Esophagus squamous epithelium (tissue), 5 donors: Measurements from ENCODE around the gene FASTKD1. TPM values are rescaled to one million over a fixed set of nuclear protein-coding genes. Genes with fewer than 3 reads are reported as not detected.
"Not testable (repeated sequence)": the region's sequence is repeated elsewhere in the genome, so short reads cannot be mapped to it uniquely, and the experiment has no call there.

Experiments
- DNase-seq: peaks from one replicate; lab custom pipeline; 2025; lab: John Stamatoyannopoulos, UW
- H3K27ac ChIP-seq, 4 donors: fragments of 200-600 bp; sonication (generic); one replicate each; pipeline ENCODE4 v1.5.1; 2016 to 2019; ENCODE audit warnings: mild to moderate bottlenecking in 1 of 4
- H3K27me3 ChIP-seq, 4 donors: fragments of 200-600 bp; sonication (generic); 1 replicate in 3 of 4; 2 replicates in 1 of 4; pipeline versions ENCODE4 v1.5.1 to v1.6.0; 2017 to 2021; ENCODE audit warnings: antibody characterized with exemption in 1 of 4
- H3K36me3 ChIP-seq, 3 donors: fragments of 200-600 bp; sonication (generic); one replicate each; pipeline ENCODE4 v1.5.1; 2016 to 2019
- H3K4me1 ChIP-seq, 3 donors: fragments of 200-600 bp; sonication (generic); one replicate each; pipeline ENCODE4 v1.5.1; 2017 to 2019
- H3K4me3 ChIP-seq, 4 donors: fragments of 200-600 bp; sonication (generic); 1 replicate in 3 of 4; 2 replicates in 1 of 4; pipeline ENCODE4 v1.5.1; 2016 to 2019; ENCODE audit warnings: mild to moderate bottlenecking in 2 of 4, moderate library complexity in 1 of 4
- H3K9me3 ChIP-seq, 3 donors: fragments of 200-600 bp; sonication (generic); one replicate each; pipeline ENCODE4 v1.5.1; 2016 to 2019
- CTCF ChIP-seq, 6 experiments: fragments of 450-650 bp in 4 of 6; fragments of 200-600 bp in 2 of 6; sonication (generic) in 2 of 6; IDR thresholded peaks; one replicate each; pipeline ENCODE4 v1.5.1; 2016 to 2019; ENCODE audit warnings: antibody characterized with exemption in 6 of 6, mild to moderate bottlenecking in 4 of 6, moderate library complexity in 4 of 6
- POLR2A ChIP-seq, 4 donors: fragments of 450-650 bp; IDR thresholded peaks; one replicate each; pipeline ENCODE4 v1.6.1; 2017; ENCODE audit warnings: antibody characterized with exemption in 4 of 4, mild to moderate bottlenecking in 4 of 4, moderate library complexity in 3 of 4
- WGBS, 2 donors: methylation state at CpG; one replicate each; pipeline ENCODE4 v1.1.5; 2018; 5-methylcytosine and 5-hydroxymethylcytosine counted together
- intact Hi-C: fragments of 100-400 bp; cut with DNase I; formaldehyde crosslinking; loops from one replicate; pipeline ENCODE4 v1.15.0; 2022
- total RNA-seq, 4 donors: library from RNA; depleted of rRNA; stranded (reverse); fragments of >200 nt; gene quantifications; one replicate each; pipeline ENCODE4 v1.1.0, GENCODE V29; 2016
- donor health status: DM: yes; HTN: yes; CAD: no.

FASTKD1 gene
- total RNA-seq, 4 donors from 2014 or later: 15.8 to 36.7 (median 25.9) TPM

DNA sequence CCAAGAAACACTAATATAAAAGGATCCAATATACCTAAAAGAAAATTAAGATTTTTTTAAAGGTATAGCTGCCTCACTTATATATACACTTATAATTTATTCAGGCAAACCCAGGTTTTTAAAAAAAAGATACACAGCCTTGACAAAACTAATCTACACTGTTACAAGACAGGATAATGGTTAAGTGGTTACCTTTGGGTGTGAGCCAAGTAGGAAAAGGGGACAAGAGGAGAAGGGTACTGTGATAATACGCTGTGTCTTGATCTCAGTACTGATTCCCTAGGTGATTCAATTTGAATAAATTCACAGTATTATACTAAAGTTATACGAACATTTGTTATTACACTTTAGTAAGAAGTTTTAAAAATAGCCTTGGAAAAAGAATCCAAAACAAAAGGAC is 33.5 kb downstream of the FASTKD1 start:
- intact Hi-C loops: no loop called here
- Histone ChIP-seq H3K27me3 (no peaks in the 10 kb centered on the region), H3K36me3 (peaks cover 0 to 90% (median 0%) of the 10 kb centered on the region in 3 donors), H3K9me3 (no peaks in the 10 kb centered on the region), H3K4me1 (no peaks in the 10 kb centered on the region), H3K4me3 (no peak overlapping the region), H3K27ac (no peak overlapping the region)
- DNase-seq: no peak
- TF ChIP-seq POLR2A (IDR thresholded peaks at IDR 0.05) (no peak), CTCF (IDR thresholded peaks at IDR 0.05) (no peak)
- WGBS, 2 donors: 86 to 93% methylated on average over 2 of the region's 2 CpGs

DNA sequence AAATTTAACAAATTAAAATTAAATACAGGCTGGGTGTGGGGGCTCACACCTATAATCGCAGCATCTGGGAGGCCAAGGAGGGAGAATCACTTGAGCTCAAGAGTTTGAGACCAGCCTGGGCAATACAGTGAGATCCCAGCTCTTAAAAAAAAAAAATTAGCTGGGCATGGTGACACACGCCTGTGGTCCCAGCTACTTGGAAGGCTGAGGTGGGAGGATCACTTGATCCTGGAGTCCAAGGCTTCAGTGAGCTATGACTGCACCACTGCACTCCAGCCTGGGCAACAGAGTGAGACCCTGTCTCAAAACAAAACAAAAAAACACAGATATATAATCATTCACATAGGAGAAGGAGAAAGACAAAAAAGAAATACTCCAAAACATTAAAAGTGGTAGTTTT is 34.2 kb downstream of the FASTKD1 start:
- intact Hi-C loops, H3K4me3 ChIP-seq, DNase-seq, H3K27ac ChIP-seq, H3K9me3 ChIP-seq, H3K4me1 ChIP-seq, H3K27me3 ChIP-seq: not testable (repeated sequence)
- H3K36me3 ChIP-seq: peaks cover 0 to 94% (median 0%) of the 10 kb centered on the region in 3 donors
- 94 to 97% methylated on average over 2 of the region's 2 CpGs for WGBS, 2 donors

GRCh38 chr2:169528271-169528701 is 45.4 kb downstream of the FASTKD1 start:
- WGBS, 2 donors: 5 to 13% methylated on average over 2 of the region's 2 CpGs
- no peaks in the 10 kb centered on the region for H3K4me1 ChIP-seq
- no peak overlapping the region for H3K4me3 ChIP-seq
- no peak for TF ChIP-seq POLR2A (IDR thresholded peaks at IDR 0.05)
- peak; percentile 54 to 80 (median 77) for TF ChIP-seq CTCF (IDR thresholded peaks at IDR 0.05)
- H3K9me3 ChIP-seq: no peaks in the 10 kb centered on the region
- H3K27me3 ChIP-seq: no peaks in the 10 kb centered on the region
- H3K27ac ChIP-seq: no peak overlapping the region
- intact Hi-C loops: no loop called here
- peaks cover 0 to 48% (median 0%) of the 10 kb centered on the region in 3 donors for H3K36me3 ChIP-seq
- DNase-seq: no peak

DNA sequence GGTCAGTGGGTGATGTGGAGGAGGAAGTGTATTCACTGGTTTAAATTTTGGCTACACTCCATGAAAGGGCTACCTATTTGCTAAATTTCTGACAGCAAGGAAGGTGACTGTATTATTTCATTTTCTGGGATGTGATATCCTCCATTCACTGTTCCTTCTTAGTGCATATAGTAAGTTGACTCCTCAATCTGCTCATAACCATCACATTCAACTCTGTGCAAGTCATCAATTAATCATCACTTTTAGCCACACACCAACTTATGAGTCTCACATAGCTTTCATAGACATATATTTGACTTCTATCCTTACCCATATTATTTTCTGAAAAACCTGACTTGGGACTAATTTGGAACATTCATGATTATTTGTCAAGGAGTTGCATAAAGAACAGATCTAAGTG is 47.2 kb downstream of the FASTKD1 start:
- Histone ChIP-seq H3K9me3 (no peaks in the 10 kb centered on the region), H3K27ac (no peak overlapping the region), H3K27me3 (no peaks in the 10 kb centered on the region), H3K4me3 (no peak overlapping the region), H3K4me1 (no peaks in the 10 kb centered on the region), H3K36me3 (peaks cover 0 to 41% (median 0%) of the 10 kb centered on the region in 3 donors)
- no peak for TF ChIP-seq POLR2A (IDR thresholded peaks at IDR 0.05)
- no peak for TF ChIP-seq CTCF (IDR thresholded peaks at IDR 0.05)
- intact Hi-C loops: no loop called here
- no peak for DNase-seq

DNA sequence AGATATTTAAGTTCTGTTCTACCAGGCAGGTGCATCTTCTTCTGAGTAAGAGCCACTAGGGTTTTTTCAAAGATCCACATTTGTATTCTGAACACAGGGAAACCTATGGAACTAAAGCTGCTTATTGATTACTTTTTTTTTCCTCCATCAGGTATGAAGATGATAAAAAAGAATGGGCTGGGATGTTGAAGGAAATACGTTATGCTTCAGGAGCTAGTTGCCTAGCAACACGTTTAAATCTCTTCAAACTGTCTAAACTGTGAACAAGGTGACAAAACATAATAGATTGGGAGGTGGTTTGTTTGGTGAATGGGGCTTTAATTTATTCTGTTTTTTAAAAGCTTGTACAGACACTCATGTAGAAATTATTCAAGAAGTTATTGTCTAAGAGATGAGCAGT is 48.2 kb downstream of the FASTKD1 start:
- no peak for DNase-seq
- H3K9me3 ChIP-seq: no peaks in the 10 kb centered on the region
- 72 to 75% methylated on average over 2 of the region's 2 CpGs for WGBS, 2 donors
- H3K27me3 ChIP-seq: no peaks in the 10 kb centered on the region
- intact Hi-C loops: no loop called here
- TF ChIP-seq POLR2A (IDR thresholded peaks at IDR 0.05): no peak
- H3K4me3 ChIP-seq: no peak overlapping the region
- no peaks in the 10 kb centered on the region for H3K4me1 ChIP-seq
- H3K27ac ChIP-seq: no peak overlapping the region
- H3K36me3 ChIP-seq: peaks cover 0 to 34% (median 0%) of the 10 kb centered on the region in 3 donors

DNA sequence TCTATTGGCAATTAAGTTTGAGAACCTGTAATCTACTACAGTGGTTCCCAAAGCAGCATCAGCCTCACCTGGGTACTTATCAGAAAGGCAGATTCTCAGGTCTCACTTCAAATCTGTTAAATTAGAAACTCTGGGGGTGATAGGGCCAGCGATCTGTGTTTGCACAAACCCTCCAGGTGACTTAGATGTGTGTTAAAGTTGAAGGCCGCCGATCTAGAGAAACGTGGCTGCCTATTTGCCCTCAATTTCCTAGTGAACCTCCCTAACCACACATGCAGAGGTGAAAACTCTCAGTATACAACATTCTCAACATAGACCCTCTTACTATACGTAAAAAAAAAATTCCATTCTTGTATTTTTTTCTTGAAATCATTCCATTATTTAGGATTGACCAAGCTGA is 50.0 kb downstream of the FASTKD1 start:
- no peak for TF ChIP-seq CTCF (IDR thresholded peaks at IDR 0.05)
- TF ChIP-seq POLR2A (IDR thresholded peaks at IDR 0.05): no peak
- DNase-seq: no peak
- intact Hi-C loops: no loop called here
- H3K27ac ChIP-seq: no peak overlapping the region
- no peaks in the 10 kb centered on the region for H3K27me3 ChIP-seq
- H3K36me3 ChIP-seq: peaks cover 0 to 22% (median 0%) of the 10 kb centered on the region in 3 donors
- no peak overlapping the region for H3K4me3 ChIP-seq
- 75 to 87% methylated on average over 5 of the region's 5 CpGs for WGBS, 2 donors
- no peaks in the 10 kb centered on the region for H3K4me1 ChIP-seq
- no peaks in the 10 kb centered on the region for H3K9me3 ChIP-seq
